K562 (cell line): ENCODE results near the gene ARAF. TPM values are rescaled to one million over a fixed set of nuclear protein-coding genes. Genes with fewer than 3 reads are reported as not detected.

ENCODE experiments used
- ADNP ChIP-seq: fragments of 200-800 bp; sonication (Bioruptor generic); IDR thresholded peaks from 2 replicates; pipeline ENCODE4 v1.6.1; 2016; ENCODE audit warnings: missing genetic modification characterization, missing compliant biosample characterization
- BRD4 ChIP-seq: fragments of 200-600 bp; sonication (generic); IDR thresholded peaks from 2 replicates; pipeline ENCODE4 v1.6.1; 2017; ENCODE audit warnings: inconsistent platforms
- CBX3 ChIP-seq, 2 experiments: IDR thresholded peaks; 1 replicate in 1 of 2; 2 replicates in 1 of 2; pipeline ENCODE4 v1.6.1; 2012; ENCODE audit warnings: inconsistent platforms in 2 of 2, low read length in 2 of 2, borderline replicate concordance in 1 of 2, control low read depth in 1 of 2
- ELF1 ChIP-seq: fragments of 200-800 bp; sonication (Bioruptor generic); IDR thresholded peaks from 2 replicates; pipeline ENCODE4 v1.6.1; 2016; ENCODE audit warnings: missing genetic modification characterization, missing compliant biosample characterization
- HDGF ChIP-seq: fragments of 450-650 bp; IDR thresholded peaks from 2 replicates; pipeline ENCODE4 v1.6.1; 2016
- ILK ChIP-seq: fragments of 450-650 bp; IDR thresholded peaks from 2 replicates; pipeline ENCODE4 v1.6.1; 2016; ENCODE audit warnings: missing genetic modification characterization, low read depth, mild to moderate bottlenecking, missing compliant biosample characterization, moderate library complexity, borderline replicate concordance
- L3MBTL2 ChIP-seq: fragments of 450-650 bp; IDR thresholded peaks from 2 replicates; pipeline ENCODE4 v1.6.1; 2016; ENCODE audit warnings: mild to moderate bottlenecking, moderate library complexity
- PCBP1 ChIP-seq: fragments of 200-400 bp; formaldehyde crosslinking; IDR thresholded peaks from 2 replicates; pipeline ENCODE4 v1.6.1; 2018; ENCODE audit warnings: mild to moderate bottlenecking, low read depth, low read length; ENCODE audit not compliant: poor library complexity, severe bottlenecking
- PPARD ChIP-seq: fragments of 250-450 bp; sonication (Bioruptor Pico); IDR thresholded peaks from 2 replicates; pipeline ENCODE4 v1.8.0; 2022; ENCODE audit warnings: inconsistent platforms, mild to moderate bottlenecking, moderate library complexity
- PTBP1 ChIP-seq: fragments of 200-400 bp; formaldehyde crosslinking; IDR thresholded peaks from 2 replicates; pipeline ENCODE4 v1.6.1; 2017; ENCODE audit warnings: low read depth, low read length
- RCOR1 ChIP-seq, 2 experiments: IDR thresholded peaks; 2 replicates each; pipeline ENCODE4 v1.6.1; 2012; ENCODE audit warnings: low read depth in 2 of 2, low read length in 2 of 2, borderline replicate concordance in 1 of 2, improper control_type of control experiment in 1 of 2
- SIX5 ChIP-seq, 2 experiments: IDR thresholded peaks; 2 replicates each; pipeline ENCODE4 v1.6.1; 2011; ENCODE audit warnings: low read length in 2 of 2, borderline replicate concordance in 1 of 2, low read depth in 1 of 2, mild to moderate bottlenecking in 1 of 2, moderate library complexity in 1 of 2; ENCODE audit not compliant: insufficient read depth in 1 of 2
- SMARCA5 ChIP-seq: fragments of 450-650 bp; IDR thresholded peaks from 2 replicates; pipeline ENCODE4 v1.6.1; 2016
- SP2 ChIP-seq: IDR thresholded peaks from 2 replicates; pipeline ENCODE4 v1.6.1; 2011; ENCODE audit warnings: mild to moderate bottlenecking, low read depth, low read length, moderate library complexity; ENCODE audit not compliant: poor library complexity, severe bottlenecking; ENCODE audit errors: extremely low read depth
- SPI1 ChIP-seq: IDR thresholded peaks from 2 replicates; pipeline ENCODE4 v1.6.1; 2011; ENCODE audit warnings: low read depth, low read length, control low read depth, borderline replicate concordance
- TAL1 ChIP-seq: fragments of 450-650 bp; IDR thresholded peaks from 2 replicates; pipeline ENCODE4 v1.6.1; 2016; ENCODE audit warnings: mild to moderate bottlenecking
- ZNF165 ChIP-seq: fragments of 250-450 bp; sonication (Bioruptor Pico); IDR thresholded peaks from 2 replicates; pipeline ENCODE4 v1.4.0; 2020; ENCODE audit warnings: borderline replicate concordance
- ZNF354B ChIP-seq: fragments of 250-450 bp; sonication (Bioruptor Pico); IDR thresholded peaks from 2 replicates; pipeline ENCODE4 v1.4.0; 2020
- ZNF76 ChIP-seq: fragments of 250-450 bp; sonication (Bioruptor Pico); IDR thresholded peaks from 2 replicates; pipeline ENCODE4 v1.4.0; 2020; ENCODE audit warnings: mild to moderate bottlenecking, moderate library complexity, borderline replicate concordance
- polyA plus RNA-seq, 8 experiments: library from polyadenylated mRNA; depleted of rRNA in 4 of 8; stranded (reverse) in 5 of 8; unstranded in 3 of 8; fragments of >200 nt; fragmentation: Nextera tagmentation in 2 of 8; fragmentation: Illumina TruSeq in 1 of 8; extraction: Ambion mirVana in 2 of 8; extraction: Trizol in 1 of 8; gene quantifications; 2 replicates each; pipeline versions ENCODE4 v1.2.1 to v1.2.3, GENCODE V29; 2011 to 2014; ENCODE audit warnings: inconsistent platforms in 1 of 8, missing spikeins in 1 of 8
- total RNA-seq, 7 experiments: library from RNA; depleted of rRNA in 6 of 7; stranded (reverse); fragments of >200 nt in 6 of 7; fragmentation: Illumina TruSeq in 2 of 7; extraction: Trizol in 2 of 7; gene quantifications; 2 replicates each; pipeline versions ENCODE4 v1.2.1 to v1.2.3, GENCODE V29; 2011 to 2021; ENCODE audit warnings: low replicate concordance in 1 of 7
- TF ChIP-seq, protein P1 (sequence below), 2 experiments: IDR thresholded peaks; 2 replicates each; pipeline ENCODE4 v1.6.1; 2012; ENCODE audit warnings: improper control_type of control experiment in 2 of 2, low read depth in 2 of 2, low read length in 2 of 2, borderline replicate concordance in 1 of 2
- TF ChIP-seq, protein P2 (sequence below): sonication (generic); formaldehyde crosslinking; IDR thresholded peaks from 2 replicates; pipeline ENCODE4 v1.4.0; 2020; ENCODE audit warnings: mild to moderate bottlenecking, missing genetic modification reagents
- TF ChIP-seq, protein P3 (sequence below), 2 experiments: IDR thresholded peaks; 2 replicates each; pipeline ENCODE4 v1.6.1; 2011; ENCODE audit warnings: borderline replicate concordance in 1 of 2, control low read depth in 1 of 2, low read depth in 1 of 2, low read length in 1 of 2, mild to moderate bottlenecking in 1 of 2, mixed read lengths in 1 of 2, moderate library complexity in 1 of 2; ENCODE audit not compliant: insufficient read depth in 1 of 2, insufficient read length in 1 of 2, poor library complexity in 1 of 2, severe bottlenecking in 1 of 2; ENCODE audit errors: extremely low read depth in 1 of 2

The ARAF gene
- total and polyA plus RNA-seq, 9 of the 15 experiments (the other 6 are each of a cell fraction or from before 2014, with no cell fraction given), result 5.5 to 70.0 (median 29.4) TPM

DNA sequence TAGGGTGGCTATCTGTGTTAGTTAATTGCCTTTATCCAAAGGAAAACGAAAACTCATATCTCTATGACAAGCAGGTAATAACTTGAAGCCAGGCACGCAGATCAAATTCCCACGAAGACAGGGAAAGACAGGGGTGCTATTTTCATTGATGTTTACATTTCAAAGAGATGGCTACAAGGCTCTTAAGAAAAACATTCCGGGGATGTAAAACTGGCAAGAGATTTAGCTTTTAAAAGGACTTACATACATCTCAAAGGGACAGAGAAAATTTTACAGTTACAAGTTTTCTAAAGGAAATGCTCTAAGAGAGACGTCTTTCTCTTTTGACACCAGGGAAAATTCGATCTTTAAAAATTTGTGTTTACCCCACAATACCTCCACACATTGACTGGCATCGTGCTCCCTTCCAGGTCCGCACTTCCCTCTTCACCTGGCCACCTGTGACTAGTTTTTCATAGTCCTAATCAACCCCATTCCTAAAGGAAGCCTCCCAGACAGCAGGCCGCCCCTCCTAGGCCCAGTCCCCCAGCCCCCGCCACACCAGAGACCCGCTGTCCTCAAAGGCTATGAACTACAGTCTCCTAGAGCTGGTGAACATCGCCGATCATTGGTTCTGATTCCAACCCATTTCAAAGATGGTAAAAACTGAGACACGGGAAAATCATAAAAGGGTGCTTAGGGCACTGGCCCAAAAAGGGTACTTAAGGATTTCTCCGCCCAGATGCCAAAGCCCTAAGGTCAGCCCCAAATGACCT is 649 bp upstream of the ARAF start (continued):
- TF ChIP-seq, protein P1, sequence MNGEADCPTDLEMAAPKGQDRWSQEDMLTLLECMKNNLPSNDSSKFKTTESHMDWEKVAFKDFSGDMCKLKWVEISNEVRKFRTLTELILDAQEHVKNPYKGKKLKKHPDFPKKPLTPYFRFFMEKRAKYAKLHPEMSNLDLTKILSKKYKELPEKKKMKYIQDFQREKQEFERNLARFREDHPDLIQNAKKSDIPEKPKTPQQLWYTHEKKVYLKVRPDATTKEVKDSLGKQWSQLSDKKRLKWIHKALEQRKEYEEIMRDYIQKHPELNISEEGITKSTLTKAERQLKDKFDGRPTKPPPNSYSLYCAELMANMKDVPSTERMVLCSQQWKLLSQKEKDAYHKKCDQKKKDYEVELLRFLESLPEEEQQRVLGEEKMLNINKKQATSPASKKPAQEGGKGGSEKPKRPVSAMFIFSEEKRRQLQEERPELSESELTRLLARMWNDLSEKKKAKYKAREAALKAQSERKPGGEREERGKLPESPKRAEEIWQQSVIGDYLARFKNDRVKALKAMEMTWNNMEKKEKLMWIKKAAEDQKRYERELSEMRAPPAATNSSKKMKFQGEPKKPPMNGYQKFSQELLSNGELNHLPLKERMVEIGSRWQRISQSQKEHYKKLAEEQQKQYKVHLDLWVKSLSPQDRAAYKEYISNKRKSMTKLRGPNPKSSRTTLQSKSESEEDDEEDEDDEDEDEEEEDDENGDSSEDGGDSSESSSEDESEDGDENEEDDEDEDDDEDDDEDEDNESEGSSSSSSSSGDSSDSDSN (IDR thresholded peaks at IDR 0.05; ENCODE audit: borderline replicate concordance in 1 of 2, low read depth in 2 of 2, low read length in 2 of 2), result no peak
- TF ChIP-seq, protein P2, sequence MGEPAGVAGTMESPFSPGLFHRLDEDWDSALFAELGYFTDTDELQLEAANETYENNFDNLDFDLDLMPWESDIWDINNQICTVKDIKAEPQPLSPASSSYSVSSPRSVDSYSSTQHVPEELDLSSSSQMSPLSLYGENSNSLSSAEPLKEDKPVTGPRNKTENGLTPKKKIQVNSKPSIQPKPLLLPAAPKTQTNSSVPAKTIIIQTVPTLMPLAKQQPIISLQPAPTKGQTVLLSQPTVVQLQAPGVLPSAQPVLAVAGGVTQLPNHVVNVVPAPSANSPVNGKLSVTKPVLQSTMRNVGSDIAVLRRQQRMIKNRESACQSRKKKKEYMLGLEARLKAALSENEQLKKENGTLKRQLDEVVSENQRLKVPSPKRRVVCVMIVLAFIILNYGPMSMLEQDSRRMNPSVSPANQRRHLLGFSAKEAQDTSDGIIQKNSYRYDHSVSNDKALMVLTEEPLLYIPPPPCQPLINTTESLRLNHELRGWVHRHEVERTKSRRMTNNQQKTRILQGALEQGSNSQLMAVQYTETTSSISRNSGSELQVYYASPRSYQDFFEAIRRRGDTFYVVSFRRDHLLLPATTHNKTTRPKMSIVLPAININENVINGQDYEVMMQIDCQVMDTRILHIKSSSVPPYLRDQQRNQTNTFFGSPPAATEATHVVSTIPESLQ (CRISPR knock-in tag), result no peak
- TF ChIP-seq SPI1, result 0 out of 2 replicates have a peak, but pooled peaks have one; percentile 19
- TF ChIP-seq ADNP (tag), result peak; percentile 94
- TF ChIP-seq SP2, result no peak
- TF ChIP-seq CBX3 (IDR thresholded peaks at IDR 0.05; ENCODE audit: borderline replicate concordance in 1 of 2, low read length in 2 of 2), result peak in 1 of 2 experiments; percentile 54; a peak in 1 of 3 replicates
- TF ChIP-seq TAL1, result no peak
- 0 out of 2 replicates have a peak, but pooled peaks have one; percentile 44 for TF ChIP-seq PTBP1
- TF ChIP-seq L3MBTL2, result peak; percentile 38; the same call in 1 of the 2 replicates
- no peak for TF ChIP-seq SIX5 (IDR thresholded peaks at IDR 0.05; ENCODE audit: borderline replicate concordance in 1 of 2, insufficient read depth in 1 of 2, low read depth in 1 of 2, low read length in 2 of 2)
- no peak for TF ChIP-seq ILK (tag)
- peak; percentile 74 for TF ChIP-seq SMARCA5
- TF ChIP-seq ZNF76 (CRISPR knock-in tag), result no peak
- TF ChIP-seq BRD4, result no peak
- no peak for TF ChIP-seq PPARD (CRISPR knock-in tag)
- TF ChIP-seq RCOR1 (IDR thresholded peaks at IDR 0.05; ENCODE audit: borderline replicate concordance in 1 of 2, low read depth in 2 of 2, low read length in 2 of 2), result peak; percentile 54 to 83; a peak in 3 of 4 replicates
- TF ChIP-seq, protein P3, sequence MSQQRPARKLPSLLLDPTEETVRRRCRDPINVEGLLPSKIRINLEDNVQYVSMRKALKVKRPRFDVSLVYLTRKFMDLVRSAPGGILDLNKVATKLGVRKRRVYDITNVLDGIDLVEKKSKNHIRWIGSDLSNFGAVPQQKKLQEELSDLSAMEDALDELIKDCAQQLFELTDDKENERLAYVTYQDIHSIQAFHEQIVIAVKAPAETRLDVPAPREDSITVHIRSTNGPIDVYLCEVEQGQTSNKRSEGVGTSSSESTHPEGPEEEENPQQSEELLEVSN (IDR thresholded peaks at IDR 0.05; ENCODE audit: borderline replicate concordance in 1 of 2, extremely low read depth in 1 of 2, insufficient read depth in 1 of 2, insufficient read length in 1 of 2, low read depth in 1 of 2, low read length in 1 of 2, poor library complexity in 1 of 2, severe bottlenecking in 1 of 2), result no peak
- TF ChIP-seq HDGF, result peak; percentile 78; the same call in 1 of the 2 replicates
- TF ChIP-seq ZNF165 (CRISPR knock-in tag), result no peak
- TF ChIP-seq ELF1 (tag), result no peak
- no peak for TF ChIP-seq ZNF354B (CRISPR knock-in tag)
- TF ChIP-seq PCBP1, result no peak
